ENCODE results near the gene HAP1.

GRCh38 chr17:41758601-41759000, 24.2 kb upstream of the HAP1 start:
- no peak for TF ChIP-seq CTCF (IDR thresholded peaks at IDR 0.05; ENCODE audit: low read depth, low read length, missing input control)
- TF ChIP-seq REST (IDR thresholded peaks at IDR 0.05), result no peak
- no peak for TF ChIP-seq HNF4G (IDR thresholded peaks at IDR 0.05)
- no peak for TF ChIP-seq TAF1 (conservative IDR thresholded peaks at IDR 0.05)
- TF ChIP-seq SP1 (IDR thresholded peaks at IDR 0.05), result no peak
- no peak for TF ChIP-seq ATF3 (IDR thresholded peaks at IDR 0.05)
- TF ChIP-seq HNF4A (conservative IDR thresholded peaks at IDR 0.05), result no peak
- TF ChIP-seq YY1 (IDR thresholded peaks at IDR 0.05), result no peak
- TF ChIP-seq EGR1 (IDR thresholded peaks at IDR 0.05; ENCODE audit: low read depth in 2 of 2), result no peak
- no peak for TF ChIP-seq JUND (IDR thresholded peaks at IDR 0.05)
- no peak for TF ChIP-seq RXRA (IDR thresholded peaks at IDR 0.05)
- TF ChIP-seq FOXA1 (IDR thresholded peaks at IDR 0.05), result no peak
- no peak for TF ChIP-seq MAX (IDR thresholded peaks at IDR 0.05)
- TF ChIP-seq GABPA (IDR thresholded peaks at IDR 0.05 in 1 of 2, conservative IDR thresholded peaks at IDR 0.05 in 1 of 2), result no peak

Data from liver (tissue), 3 donors.